G401 (cell line): Measurements from ENCODE around the gene TEX264. TPM values are rescaled to one million over a fixed set of nuclear protein-coding genes. Genes with fewer than 3 reads are reported as not detected.
"Not testable (repeated sequence)": the region's sequence is repeated elsewhere in the genome, so short reads cannot be mapped to it uniquely, and the experiment has no call there.

ENCODE experiments used
- DNase-seq: peaks from one replicate; pipeline ENCODE4 v3.0.0-alpha.2; 2015; ENCODE audit warnings: low spot score
- in situ Hi-C: cut with HindIII; loops from 2 replicates; pipeline ENCODE4 v1.10.0; 2016; ENCODE audit warnings: low sequenced_read_pairs, mixed read lengths
- total RNA-seq: library from RNA; depleted of rRNA; stranded (reverse); fragments of >200 nt; shearing (Covaris generic); gene quantifications from 2 replicates; pipeline ENCODE4 v1.2.3, GENCODE V29; 2014; rRNA removed

The TEX264 gene
- total RNA-seq, 1 experiment from 2014 or later, result 69.7 TPM

- in situ Hi-C loops, result no loop called here
- no peak for DNase-seq
Measured at GRCh38 chr3:51733859-51734571, 63.0 kb downstream of the TEX264 start.

- in situ Hi-C loops, result no loop called here
- no peak for DNase-seq
Measured at GRCh38 chr3:51734572-51734907, 63.5 kb downstream of the TEX264 start.

GRCh38 chr3:51735039-51735438 lies 64.0 kb downstream of the TEX264 start:
- in situ Hi-C loops, result loop anchor here (5.0 kb wide), 1 partner anchor 42 kb away; the partner anchor contains the start of gene IQCF6
- DNase-seq, result no peak

GRCh38 chr3:51735950-51736349 lies 64.9 kb downstream of the TEX264 start:
- no peak for DNase-seq
- in situ Hi-C loops, result loop anchor here (5.0 kb wide), 1 partner anchor 41 kb away; the partner anchor contains the start of gene IQCF6

- in situ Hi-C loops, result loop anchor here (5.0 kb wide), 1 partner anchor 38 kb away; the partner anchor contains the start of gene IQCF6
- no peak for DNase-seq
Measured at GRCh38 chr3:51739110-51739509, 68.1 kb downstream of the TEX264 start.

GRCh38 chr3:51742320-51742719 lies 71.3 kb downstream of the TEX264 start:
- DNase-seq, in situ Hi-C loops: not testable (repeated sequence)

- in situ Hi-C loops, DNase-seq: not testable (repeated sequence)
Measured at GRCh38 chr3:51742978-51743377, 71.9 kb downstream of the TEX264 start.

GRCh38 chr3:51747840-51748239 lies 76.8 kb downstream of the TEX264 start:
- DNase-seq, result no peak
- in situ Hi-C loops, result no loop called here

GRCh38 chr3:51748327-51748726 lies 77.3 kb downstream of the TEX264 start:
- DNase-seq, result no peak
- in situ Hi-C loops, result no loop called here

- DNase-seq, result no peak
- in situ Hi-C loops, result no loop called here
Measured at GRCh38 chr3:51750878-51751277, 79.8 kb downstream of the TEX264 start.

- DNase-seq, result no peak
- in situ Hi-C loops, result no loop called here
Measured at GRCh38 chr3:51751287-51751686, 80.2 kb downstream of the TEX264 start.

Other genes with a start within 250 kb of the TEX264 start
- gene DCAF1, start 171.2 kb upstream of the TEX264 start, total RNA-seq, result 8.6 and 12.6 TPM in 2 replicates
- 11.9 and 13.1 TPM in 2 replicates for gene RAD54L2, start 132.5 kb upstream of the TEX264 start, total RNA-seq
- under 0.01 TPM in 1 of 2 replicates, not detected in the other for gene GRM2, start 35.8 kb downstream of the TEX264 start, total RNA-seq
- not detected in 2 replicates for gene IQCF6, start 108.0 kb downstream of the TEX264 start, total RNA-seq
- not detected in 2 replicates for gene IQCF2, start 190.4 kb downstream of the TEX264 start, total RNA-seq
- not detected in 2 replicates for gene IQCF5, start 204.3 kb downstream of the TEX264 start, total RNA-seq
- gene IQCF1, start 232.1 kb downstream of the TEX264 start, total RNA-seq, result not detected in 2 replicates